SH-SY5Y (cell line): ENCODE results near the gene SMYD3.

ENCODE experiments used
- GATA2 ChIP-seq: IDR thresholded peaks from 2 replicates; pipeline ENCODE4 v1.6.1; 2011; ENCODE audit warnings: mild to moderate bottlenecking, low read depth, low read length
- GATA3 ChIP-seq: IDR thresholded peaks from 2 replicates; pipeline ENCODE4 v1.6.1; 2011; ENCODE audit warnings: low read depth, mild to moderate bottlenecking, low read length, moderate library complexity

GRCh38 chr1:246002725-246003441 is 504.2 kb downstream of the SMYD3 start:
- TF ChIP-seq GATA3 (no peak), GATA2 (peak; percentile 54)
